NCI-H2196 (cell line): ENCODE results near the gene CRB3.
A peak's percentile ranks its signal among the peaks of the same experiment; 100 is the strongest.

Experiments
- DNase-seq: peaks from one replicate; lab custom pipeline; 2025; ENCODE audit not compliant: unreplicated experiment; lab: John Stamatoyannopoulos, UW

Gene CRB3

GRCh38 chr19:6465663-6466062, 1.6 kb downstream of the CRB3 start:
- DNase-seq, result no peak

- no peak for DNase-seq
Measured at GRCh38 chr19:6466526-6467248, 2.6 kb downstream of the CRB3 start.

GRCh38 chr19:6467384-6467783, 3.3 kb downstream of the CRB3 start:
- no peak for DNase-seq

- no peak for DNase-seq
Measured at GRCh38 chr19:6470173-6470572, 6.1 kb downstream of the CRB3 start.

- DNase-seq, result no peak
Measured at GRCh38 chr19:6471076-6471475, 7.0 kb downstream of the CRB3 start.

- no peak for DNase-seq
Measured at GRCh38 chr19:6472713-6473112, 8.6 kb downstream of the CRB3 start.

GRCh38 chr19:6473647-6474046, 9.6 kb downstream of the CRB3 start:
- no peak for DNase-seq

GRCh38 chr19:6475321-6476108, 11.4 kb downstream of the CRB3 start:
- DNase-seq, result peak; percentile 50

GRCh38 chr19:6476155-6476895, 12.3 kb downstream of the CRB3 start:
- DNase-seq, result peak; percentile 99

GRCh38 chr19:6476896-6477431, 12.9 kb downstream of the CRB3 start:
- DNase-seq, result no peak

GRCh38 chr19:6478815-6479214, 14.7 kb downstream of the CRB3 start:
- no peak for DNase-seq

GRCh38 chr19:6479836-6480398, 15.8 kb downstream of the CRB3 start:
- no peak for DNase-seq

- no peak for DNase-seq
Measured at GRCh38 chr19:6480848-6481415, 16.9 kb downstream of the CRB3 start.

GRCh38 chr19:6481541-6482342, 17.7 kb downstream of the CRB3 start, which contains the start of gene DENND1C:
Gene DENND1C (minus strand): TSS chr19:6481787. CDS start chr19:6481695, 92 bp downstream.
- peak; percentile 5 for DNase-seq

- no peak for DNase-seq
Measured at GRCh38 chr19:6482343-6482686, 18.2 kb downstream of the CRB3 start.

GRCh38 chr19:6483235-6483634, 19.2 kb downstream of the CRB3 start:
- no peak for DNase-seq

- no peak for DNase-seq
Measured at GRCh38 chr19:6484230-6484629, 20.2 kb downstream of the CRB3 start.

- DNase-seq, result no peak
Measured at GRCh38 chr19:6484831-6485230, 20.8 kb downstream of the CRB3 start.

- no peak for DNase-seq
Measured at GRCh38 chr19:6489278-6490061, 25.4 kb downstream of the CRB3 start.
